Lower leg skin (tissue), 4 donors: ENCODE measurements around the gene PSMB1. TPM values are rescaled to one million over a fixed set of nuclear protein-coding genes. Genes with fewer than 3 reads are reported as not detected.
"Not testable (repeated sequence)": the region's sequence is repeated elsewhere in the genome, so short reads cannot be mapped to it uniquely, and the experiment has no call there.

ENCODE experiments used
- DNase-seq, 2 donors: peaks; one replicate each; pipeline ENCODE4 v3.0.0-alpha.2; 2019; ENCODE audit warnings: low spot score in 2 of 2
- H3K4me3 ChIP-seq: fragments of 200-600 bp; sonication (generic); 2 replicates; pipeline ENCODE4 v1.5.1; 2017; ENCODE audit warnings: mild to moderate bottlenecking, low read depth; ENCODE audit not compliant: poor library complexity, severe bottlenecking
- POLR2A ChIP-seq, 2 donors: fragments of 450-650 bp; IDR thresholded peaks; one replicate each; pipeline ENCODE4 v1.6.1; 2016 to 2017; ENCODE audit warnings: antibody characterized with exemption in 2 of 2, mild to moderate bottlenecking in 1 of 2, moderate library complexity in 1 of 2
- WGBS, 2 donors: methylation state at CpG; one replicate each; pipeline ENCODE4 v1.1.5; 2018; 5-methylcytosine and 5-hydroxymethylcytosine counted together
- intact Hi-C: fragments of 100-400 bp; cut with DNase I; formaldehyde crosslinking; loops from one replicate; pipeline ENCODE4 v1.15.0; 2023; ENCODE audit warnings: low total_unique reads
- total RNA-seq, 4 donors: library from RNA; depleted of rRNA; stranded (reverse); fragments of >200 nt; gene quantifications; one replicate each; pipeline ENCODE4 v1.1.0, GENCODE V29; 2016
- TF ChIP-seq, protein P1 (sequence below), 3 donors: fragments of 450-650 bp; IDR thresholded peaks; one replicate each; pipeline ENCODE4 v1.5.1; 2016; ENCODE audit warnings: antibody characterized with exemption in 3 of 3, mild to moderate bottlenecking in 3 of 3, moderate library complexity in 2 of 3

The PSMB1 gene
- total RNA-seq, 4 donors from 2014 or later = 175 to 255 (median 213) TPM

DNA sequence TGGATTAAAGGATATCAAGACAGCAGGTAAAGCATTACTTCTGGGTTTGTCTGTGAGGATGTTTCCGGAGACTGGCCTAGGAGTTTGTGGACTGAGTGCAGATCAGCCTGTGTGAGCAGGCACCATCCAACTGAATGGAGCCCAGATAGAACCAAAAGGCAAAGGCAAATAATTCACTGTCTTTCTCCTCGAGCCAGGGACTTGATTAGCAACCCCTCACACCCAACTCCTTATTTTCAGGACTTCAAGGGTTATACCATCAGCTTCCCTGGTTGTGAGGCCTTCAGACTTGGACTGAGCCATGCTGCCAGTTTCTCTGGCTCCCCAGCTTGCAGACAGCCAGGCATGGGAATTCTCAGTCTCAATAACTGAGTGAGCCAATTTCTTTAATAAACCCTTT lies 19.3 kb downstream of the PSMB1 start:
- intact Hi-C loops = loop anchor here (5.0 kb wide), 1 partner anchor 701 kb away; no protein-coding TSS in a partner anchor
- no peak overlapping the region for H3K4me3 ChIP-seq
- no peak for TF ChIP-seq POLR2A (IDR thresholded peaks at IDR 0.05)
- TF ChIP-seq, protein P1, sequence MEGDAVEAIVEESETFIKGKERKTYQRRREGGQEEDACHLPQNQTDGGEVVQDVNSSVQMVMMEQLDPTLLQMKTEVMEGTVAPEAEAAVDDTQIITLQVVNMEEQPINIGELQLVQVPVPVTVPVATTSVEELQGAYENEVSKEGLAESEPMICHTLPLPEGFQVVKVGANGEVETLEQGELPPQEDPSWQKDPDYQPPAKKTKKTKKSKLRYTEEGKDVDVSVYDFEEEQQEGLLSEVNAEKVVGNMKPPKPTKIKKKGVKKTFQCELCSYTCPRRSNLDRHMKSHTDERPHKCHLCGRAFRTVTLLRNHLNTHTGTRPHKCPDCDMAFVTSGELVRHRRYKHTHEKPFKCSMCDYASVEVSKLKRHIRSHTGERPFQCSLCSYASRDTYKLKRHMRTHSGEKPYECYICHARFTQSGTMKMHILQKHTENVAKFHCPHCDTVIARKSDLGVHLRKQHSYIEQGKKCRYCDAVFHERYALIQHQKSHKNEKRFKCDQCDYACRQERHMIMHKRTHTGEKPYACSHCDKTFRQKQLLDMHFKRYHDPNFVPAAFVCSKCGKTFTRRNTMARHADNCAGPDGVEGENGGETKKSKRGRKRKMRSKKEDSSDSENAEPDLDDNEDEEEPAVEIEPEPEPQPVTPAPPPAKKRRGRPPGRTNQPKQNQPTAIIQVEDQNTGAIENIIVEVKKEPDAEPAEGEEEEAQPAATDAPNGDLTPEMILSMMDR (IDR thresholded peaks at IDR 0.05) = no peak
- 62 to 78% methylated on average over 2 of the region's 2 CpGs for WGBS, 2 donors
- DNase-seq = no peak

DNA sequence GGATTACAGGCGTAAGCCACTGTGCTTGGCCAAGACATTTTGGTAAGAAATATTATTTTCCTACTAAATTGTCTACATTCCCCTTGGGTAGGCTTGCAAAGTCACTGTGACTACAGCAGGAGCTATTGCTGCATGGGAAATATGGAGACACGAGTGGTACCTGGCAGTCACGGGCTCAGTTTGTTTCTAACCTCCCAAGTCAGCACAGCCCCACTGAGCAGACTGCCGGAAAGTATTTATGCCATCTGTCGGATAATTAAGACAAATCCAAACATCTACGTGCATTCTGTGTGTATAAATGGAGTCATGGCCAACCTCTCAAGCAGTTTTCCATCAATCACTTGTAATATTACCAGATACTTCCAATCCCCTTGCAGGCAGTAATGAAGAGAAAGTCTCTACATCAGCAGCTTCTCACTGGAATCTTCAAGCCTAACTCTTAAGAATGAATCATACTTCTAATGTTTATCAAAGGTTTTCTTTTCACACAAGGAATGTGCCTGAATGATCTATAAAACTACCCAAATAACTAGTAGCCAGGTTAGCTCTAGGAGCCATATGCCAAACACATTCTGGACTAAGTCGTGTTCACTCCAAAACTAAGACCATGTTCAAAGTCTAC lies 20.1 kb downstream of the PSMB1 start:
- no peak overlapping the region for H3K4me3 ChIP-seq
- DNase-seq = no peak
- intact Hi-C loops = loop anchor here (5.0 kb wide), 1 partner anchor 701 kb away; no protein-coding TSS in a partner anchor
- TF ChIP-seq, protein P1 (IDR thresholded peaks at IDR 0.05) = no peak
- WGBS, 2 donors = 79 to 88% methylated on average over 7 of the region's 7 CpGs

DNA sequence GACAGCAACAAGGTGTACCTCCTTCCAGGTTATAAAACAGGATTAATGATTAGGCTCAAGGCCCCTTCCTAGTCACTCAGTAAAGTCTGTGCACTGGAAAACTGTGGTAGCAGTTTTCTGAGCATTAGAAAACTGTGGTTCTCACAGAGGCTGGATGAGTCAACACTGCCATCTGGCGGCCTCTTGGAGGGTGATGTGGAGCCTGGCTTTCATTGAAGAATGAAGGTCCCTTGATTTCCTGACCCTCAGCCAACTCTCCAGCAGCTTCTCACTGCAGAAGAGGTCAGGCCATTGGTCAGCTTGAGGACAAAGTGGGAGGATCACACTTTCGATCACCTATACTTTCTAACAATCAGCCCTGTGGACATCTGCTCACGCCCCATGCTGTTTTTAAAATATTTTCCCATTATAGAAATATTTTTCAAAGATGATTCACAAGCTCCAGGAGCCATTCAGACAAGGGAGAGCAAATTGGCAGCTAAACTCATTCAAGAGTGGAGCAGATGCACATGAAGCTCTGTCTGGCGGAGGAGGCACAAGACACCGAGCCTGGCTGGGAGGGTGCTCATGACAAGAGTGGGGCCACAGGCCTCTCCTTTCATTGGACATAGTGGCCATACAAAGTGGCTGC lies 23.2 kb downstream of the PSMB1 start:
- no peak overlapping the region for H3K4me3 ChIP-seq
- 46 to 58% methylated on average over 5 of the region's 5 CpGs for WGBS, 2 donors
- intact Hi-C loops = loop anchor here (5.0 kb wide), 1 partner anchor 698 kb away; no protein-coding TSS in a partner anchor
- no peak for TF ChIP-seq POLR2A (IDR thresholded peaks at IDR 0.05)
- TF ChIP-seq, protein P1 (IDR thresholded peaks at IDR 0.05) = peak in 1 of 3 donors; percentile 65
- DNase-seq = peak; percentile 59 to 93

DNA sequence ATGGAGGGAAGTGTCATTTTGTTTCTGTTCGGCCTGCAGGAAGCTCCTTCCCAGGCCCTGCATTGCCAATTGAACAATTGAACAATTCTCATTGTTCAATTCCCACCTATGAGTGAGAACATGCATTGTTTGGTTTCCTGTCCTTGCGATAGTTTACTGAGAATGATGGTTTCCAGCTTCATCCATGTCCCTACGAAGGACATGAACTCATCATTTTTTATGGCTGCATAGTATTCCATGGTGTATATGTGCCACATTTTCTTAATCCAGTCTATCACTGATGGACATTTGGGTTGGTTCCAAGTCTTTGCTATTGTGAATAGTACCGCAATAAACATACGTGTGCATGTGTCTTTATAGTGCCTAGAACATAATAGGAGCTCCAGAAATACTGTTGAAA lies 25.1 kb downstream of the PSMB1 start:
- H3K4me3 ChIP-seq, intact Hi-C loops, DNase-seq: not testable (repeated sequence)
- WGBS, 2 donors = 92 to 94% methylated on average over 5 of the region's 5 CpGs

DNA sequence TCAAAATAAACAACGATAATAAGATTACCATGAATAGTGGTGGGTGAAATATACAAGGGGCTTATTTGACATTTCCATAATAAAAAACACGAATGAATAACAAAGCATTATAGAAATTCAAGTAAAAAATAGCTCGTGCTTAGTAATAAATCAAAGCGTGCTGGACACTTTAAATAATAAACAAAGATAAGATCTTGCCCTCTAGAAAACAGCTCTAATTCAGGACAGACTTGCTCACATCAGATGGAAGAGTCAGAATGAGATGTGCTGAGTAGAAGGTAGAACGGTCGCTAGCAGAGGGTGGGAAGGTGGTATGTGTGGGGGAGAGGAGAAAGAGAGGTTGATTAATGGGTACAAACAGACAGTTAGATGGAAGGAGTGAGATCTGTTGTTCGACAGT lies 27.3 kb downstream of the PSMB1 start:
- DNase-seq = no peak

DNA sequence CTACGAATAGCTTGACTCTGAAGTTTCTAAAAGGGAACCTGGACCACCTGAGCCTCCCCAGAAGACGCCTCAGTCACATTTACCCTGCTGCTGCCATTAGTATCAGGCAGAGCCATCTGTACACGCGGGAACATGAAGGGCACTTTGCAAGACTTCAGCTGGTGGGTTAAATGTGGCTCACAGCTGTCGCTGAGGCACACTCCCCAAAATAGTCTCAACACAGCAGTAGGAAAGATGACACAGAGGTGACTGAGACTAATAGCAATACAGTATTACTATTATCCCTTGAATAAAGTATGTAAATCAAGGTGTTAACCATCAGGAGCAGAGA lies 29.0 kb downstream of the PSMB1 start:
- TF ChIP-seq, protein P1 (IDR thresholded peaks at IDR 0.05) = no peak
- no peak for TF ChIP-seq POLR2A (IDR thresholded peaks at IDR 0.05)
- no peak for DNase-seq
- intact Hi-C loops = no loop called here
- no peak overlapping the region for H3K4me3 ChIP-seq
- 74 to 79% methylated on average over 5 of the region's 5 CpGs for WGBS, 2 donors

More for the DNA sequence above, 27.3 kb downstream of the PSMB1 start:
- intact Hi-C loops = no loop called here
- H3K4me3 ChIP-seq = no peak overlapping the region
- 67 to 71% methylated on average over 7 of the region's 7 CpGs for WGBS, 2 donors
- no peak for TF ChIP-seq POLR2A (IDR thresholded peaks at IDR 0.05)
- TF ChIP-seq, protein P1 (IDR thresholded peaks at IDR 0.05) = no peak
